PC-3 (cell line): ENCODE results near the gene FMNL3. TPM values are rescaled to one million over a fixed set of nuclear protein-coding genes. Genes with fewer than 3 reads are reported as not detected.
A peak's percentile ranks its signal among the peaks of the same experiment; 100 is the strongest.

Experiments used
- ATAC-seq: fragments of 200-7000 bp; cut with Tn5 transposase; 2 replicates; pipeline ENCODE4 v1.9.1; 2020; ENCODE audit warnings: mild to moderate bottlenecking, moderate library complexity
- BruUV-seq: library from RNA; stranded (reverse); fragments of 400-500 nt; replicated peaks from 2 replicates; lab custom pipeline; 2021; lab: Mats Ljungman, UMichigan
- CTCF ChIA-PET: fragments of 300-600 bp; sonication (Branson Sonifier 250); formaldehyde crosslinking; loops from one replicate; lab custom pipeline; 2022; ENCODE audit warnings: antibody characterized with exemption; lab: Charles Lee
- POLR2A ChIA-PET: fragments of 300-600 bp; sonication (Branson Sonifier 250); formaldehyde crosslinking; loops from one replicate; lab custom pipeline; 2022; ENCODE audit warnings: antibody characterized with exemption; ENCODE audit not compliant: unreplicated experiment; lab: Charles Lee
- DNase-seq: peaks from one replicate; pipeline ENCODE4 v3.0.0-alpha.2; 2015
- H2AFZ ChIP-seq: fragments of 300-600 bp; sonication (generic); 2 replicates; pipeline ENCODE4 v1.6.0; 2016; ENCODE audit warnings: antibody characterized with exemption, low read length
- H3F3A ChIP-seq: fragments of 300-600 bp; sonication (generic); one replicate; pipeline ENCODE4 v1.6.0; 2017; ENCODE audit warnings: antibody characterized with exemption, low read length, control low read depth, mild to moderate bottlenecking; ENCODE audit not compliant: unreplicated experiment
- H3K27ac ChIP-seq: fragments of 300-600 bp; sonication (generic); 2 replicates; pipeline ENCODE4 v1.5.1; 2016; ENCODE audit warnings: mild to moderate bottlenecking, low read length
- H3K27me3 ChIP-seq: fragments of 300-600 bp; sonication (generic); 2 replicates; pipeline ENCODE4 v1.6.1; 2016; ENCODE audit warnings: low read length, mixed read lengths
- H3K36me3 ChIP-seq: fragments of 300-600 bp; sonication (generic); 2 replicates; pipeline ENCODE4 v1.6.1; 2016; ENCODE audit warnings: low read depth, mixed run types, low read length, mixed read lengths
- H3K4me1 ChIP-seq: fragments of 300-600 bp; sonication (generic); 2 replicates; pipeline ENCODE4 v1.5.1; 2016; ENCODE audit warnings: low read length; ENCODE audit not compliant: insufficient read depth
- H3K4me2 ChIP-seq: fragments of 300-600 bp; sonication (generic); 2 replicates; pipeline ENCODE4 v1.6.0; 2016; ENCODE audit warnings: low read length
- H3K4me3 ChIP-seq: fragments of 300-600 bp; sonication (generic); 2 replicates; pipeline ENCODE4 v1.5.1; 2016; ENCODE audit warnings: mild to moderate bottlenecking, low read length, mixed read lengths
- H3K79me2 ChIP-seq: fragments of 300-600 bp; sonication (generic); 2 replicates; pipeline ENCODE4 v1.6.1; 2017; ENCODE audit warnings: low read length, mixed read lengths
- H3K9ac ChIP-seq: fragments of 300-600 bp; sonication (generic); 2 replicates; pipeline ENCODE4 v1.6.0; 2016; ENCODE audit warnings: mild to moderate bottlenecking, low read length
- H3K9me2 ChIP-seq: fragments of 300-600 bp; sonication (generic); replicated peaks from 2 replicates; pipeline ENCODE4 v1.6.1; 2016; ENCODE audit warnings: mixed run types, low read length, mixed read lengths
- H3K9me3 ChIP-seq: fragments of 300-600 bp; sonication (generic); 2 replicates; pipeline ENCODE4 v1.6.1; 2016; ENCODE audit warnings: low read length, mixed read lengths
- H4K20me1 ChIP-seq: fragments of 300-600 bp; sonication (generic); 2 replicates; pipeline ENCODE4 v1.6.1; 2016; ENCODE audit warnings: low read length, mixed read lengths
- EZH2 ChIP-seq: fragments of 300-600 bp; sonication (generic); IDR thresholded peaks from one replicate; pipeline ENCODE4 v1.6.1; 2017; ENCODE audit warnings: antibody characterized with exemption, mild to moderate bottlenecking, low read length; ENCODE audit not compliant: unreplicated experiment
- EZH2phosphoT487 ChIP-seq: fragments of 300-600 bp; sonication (generic); IDR thresholded peaks from 2 replicates; pipeline ENCODE4 v1.6.1; 2018; ENCODE audit warnings: mild to moderate bottlenecking, antibody characterized with exemption, low read length, borderline replicate concordance
- intact Hi-C: fragments of 100-400 bp; cut with micrococcal nuclease; formaldehyde crosslinking; loops from 2 replicates; pipeline ENCODE4 v1.9.0; 2023
- total RNA-seq: library from RNA; depleted of rRNA; stranded (reverse); fragments of >200 nt; gene quantifications from 2 replicates; pipeline ENCODE4 v1.2.3, GENCODE V29; 2014
- TF ChIP-seq, protein P1 (sequence below): fragments of 300-600 bp; sonication (generic); conservative IDR thresholded peaks from 2 replicates; pipeline ENCODE4 v1.5.1; 2017; ENCODE audit warnings: antibody characterized with exemption, low read depth, mild to moderate bottlenecking, low read length

The FMNL3 gene
- total RNA-seq, 1 experiment from 2014 or later: 6.2 TPM

DNA sequence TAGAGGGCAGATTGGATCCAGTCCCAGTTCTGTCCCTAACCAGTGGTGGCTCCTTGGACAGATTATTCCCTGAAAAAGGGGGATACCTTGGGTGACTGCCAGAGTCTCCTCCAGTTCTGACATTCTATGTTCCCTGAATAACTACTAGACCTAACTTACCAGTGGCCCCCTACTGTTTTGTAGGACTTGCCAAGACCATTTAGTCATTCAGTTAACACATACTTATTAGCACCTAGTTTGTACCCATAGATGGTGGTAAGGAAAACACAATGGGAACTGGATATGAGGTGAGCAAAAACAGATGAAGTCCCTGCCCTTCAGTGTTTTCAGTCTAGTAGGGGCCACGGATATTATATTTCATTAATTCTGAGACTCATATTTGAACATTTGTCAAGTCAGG lies 80.4 kb downstream of the FMNL3 start:
- POLR2A ChIA-PET: no interaction called here
- BruUV-seq: no TSS peak

DNA sequence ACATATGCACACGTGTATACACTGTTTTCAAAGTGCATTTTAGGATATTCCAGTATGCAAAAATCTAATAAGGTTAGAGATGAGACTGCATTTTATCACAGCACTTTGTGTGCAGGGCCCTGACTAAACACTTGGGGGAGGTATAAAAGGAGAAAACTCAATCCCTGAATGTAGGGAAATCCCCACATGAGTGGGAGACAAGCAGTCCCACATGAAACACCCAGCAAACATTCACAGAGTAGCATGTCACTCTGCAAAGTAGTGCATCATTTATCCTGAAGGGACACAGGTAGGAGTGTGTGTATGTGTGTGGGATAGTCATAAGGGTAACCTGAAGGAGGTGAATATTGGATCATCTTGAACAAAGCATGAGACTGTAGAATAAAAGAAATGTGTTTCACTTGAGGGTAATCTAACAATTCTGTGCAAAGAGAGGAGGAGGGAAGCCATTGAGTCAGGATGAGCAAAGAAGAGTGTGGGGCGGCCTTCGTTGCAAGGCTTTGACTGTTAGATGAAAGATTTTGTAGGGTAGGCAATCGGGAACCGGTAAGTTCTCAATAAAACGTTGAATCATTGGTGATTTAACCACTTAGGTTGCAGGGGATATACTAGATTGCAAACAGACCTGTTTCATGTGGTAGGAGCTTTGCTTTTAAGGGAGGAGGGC lies 80.9 kb downstream of the FMNL3 start:
- ChIA-PET CTCF (no interaction called here), POLR2A (no interaction called here)
- Histone ChIP-seq H2AFZ (no peak overlapping the region), H4K20me1 (no peaks in the 10 kb centered on the region), H3K4me3 (no peak overlapping the region), H3K4me1 (peaks cover 52% of the 10 kb centered on the region), H3K27ac (no peak overlapping the region), H3K79me2 (no peaks in the 10 kb centered on the region), H3K9me2 (no peaks in the 10 kb centered on the region), H3F3A (peaks cover 6% of the 10 kb centered on the region), H3K36me3 (no peaks in the 10 kb centered on the region), H3K27me3 (no peaks in the 10 kb centered on the region), H3K9ac (no peak overlapping the region), H3K4me2 (no peak overlapping the region), H3K9me3 (no peaks in the 10 kb centered on the region)
- intact Hi-C loops: no loop called here
- BruUV-seq: no TSS peak
- ATAC-seq: no peak
- DNase-seq: peak; percentile 11
- no peak for TF ChIP-seq EZH2
- TF ChIP-seq, protein P1, sequence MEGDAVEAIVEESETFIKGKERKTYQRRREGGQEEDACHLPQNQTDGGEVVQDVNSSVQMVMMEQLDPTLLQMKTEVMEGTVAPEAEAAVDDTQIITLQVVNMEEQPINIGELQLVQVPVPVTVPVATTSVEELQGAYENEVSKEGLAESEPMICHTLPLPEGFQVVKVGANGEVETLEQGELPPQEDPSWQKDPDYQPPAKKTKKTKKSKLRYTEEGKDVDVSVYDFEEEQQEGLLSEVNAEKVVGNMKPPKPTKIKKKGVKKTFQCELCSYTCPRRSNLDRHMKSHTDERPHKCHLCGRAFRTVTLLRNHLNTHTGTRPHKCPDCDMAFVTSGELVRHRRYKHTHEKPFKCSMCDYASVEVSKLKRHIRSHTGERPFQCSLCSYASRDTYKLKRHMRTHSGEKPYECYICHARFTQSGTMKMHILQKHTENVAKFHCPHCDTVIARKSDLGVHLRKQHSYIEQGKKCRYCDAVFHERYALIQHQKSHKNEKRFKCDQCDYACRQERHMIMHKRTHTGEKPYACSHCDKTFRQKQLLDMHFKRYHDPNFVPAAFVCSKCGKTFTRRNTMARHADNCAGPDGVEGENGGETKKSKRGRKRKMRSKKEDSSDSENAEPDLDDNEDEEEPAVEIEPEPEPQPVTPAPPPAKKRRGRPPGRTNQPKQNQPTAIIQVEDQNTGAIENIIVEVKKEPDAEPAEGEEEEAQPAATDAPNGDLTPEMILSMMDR: no peak
- no peak for TF ChIP-seq EZH2phosphoT487

More for the DNA sequence above, 80.4 kb downstream of the FMNL3 start:
- TF ChIP-seq EZH2phosphoT487 (no peak), EZH2 (no peak)
- TF ChIP-seq, protein P1: no peak
- Histone ChIP-seq H4K20me1 (no peaks in the 10 kb centered on the region), H3F3A (peaks cover 6% of the 10 kb centered on the region), H3K27ac (no peak overlapping the region), H3K79me2 (no peaks in the 10 kb centered on the region), H3K9me3 (no peaks in the 10 kb centered on the region), H3K9ac (no peak overlapping the region), H3K27me3 (no peaks in the 10 kb centered on the region), H3K4me3 (no peak overlapping the region), H3K9me2 (no peaks in the 10 kb centered on the region), H3K36me3 (no peaks in the 10 kb centered on the region), H3K4me2 (no peak overlapping the region), H3K4me1 (peaks cover 48% of the 10 kb centered on the region), H2AFZ (no peak overlapping the region)
- CTCF ChIA-PET: no interaction called here
- DNase-seq (no peak), ATAC-seq (no peak)
- intact Hi-C loops: no loop called here

DNA sequence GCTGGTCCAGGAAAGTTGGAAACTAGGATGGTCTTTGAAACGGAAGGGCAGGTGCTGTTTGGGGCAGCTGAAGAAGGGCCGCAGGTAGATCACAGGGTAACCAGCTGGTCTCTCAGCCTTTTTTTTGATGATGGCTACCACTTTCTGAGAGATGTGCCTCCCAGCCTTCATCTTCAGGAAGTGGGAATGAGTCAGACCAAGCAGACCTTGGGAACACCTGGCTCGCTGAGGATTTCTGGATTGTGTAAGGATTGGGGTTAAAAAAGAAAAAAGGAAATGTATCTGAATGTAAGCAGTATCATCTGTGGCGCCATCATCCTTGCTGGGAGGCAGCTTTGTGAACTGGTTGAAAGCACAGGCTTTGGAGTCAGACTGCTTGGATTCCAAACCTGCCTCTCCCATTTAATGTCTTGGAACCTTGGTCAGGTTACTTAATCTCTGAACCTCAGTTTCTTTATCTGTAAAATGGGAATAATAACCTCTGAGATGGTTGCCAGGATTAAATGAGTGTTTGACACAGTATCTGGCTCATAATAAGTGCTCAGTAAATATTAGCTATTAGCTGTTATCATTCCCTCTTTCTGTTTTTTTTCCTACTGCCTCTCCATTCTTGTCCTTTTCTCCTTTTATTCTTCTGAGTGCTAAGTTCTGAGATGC lies 82.2 kb downstream of the FMNL3 start:
- intact Hi-C loops: no loop called here
- peaks cover 6% of the 10 kb centered on the region for H3F3A ChIP-seq
- peak overlapping the region; percentile 9; the same call in 1 of the 2 replicates for H3K4me2 ChIP-seq
- CTCF ChIA-PET: no interaction called here
- H3K79me2 ChIP-seq: no peaks in the 10 kb centered on the region
- H2AFZ ChIP-seq: no peak overlapping the region
- peaks cover 52% of the 10 kb centered on the region for H3K4me1 ChIP-seq
- POLR2A ChIA-PET: no interaction called here
- no peaks in the 10 kb centered on the region for H3K9me2 ChIP-seq
- peak; percentile 5; the same call in 1 of the 2 replicates for ATAC-seq
- no peak overlapping the region for H3K4me3 ChIP-seq
- peak overlapping the region; percentile 35 for H3K27ac ChIP-seq
- no peaks in the 10 kb centered on the region for H4K20me1 ChIP-seq
- no peaks in the 10 kb centered on the region for H3K36me3 ChIP-seq
- no peak overlapping the region for H3K9ac ChIP-seq
- TF ChIP-seq EZH2phosphoT487 (no peak), EZH2 (no peak)
- TF ChIP-seq, protein P1: no peak
- peak; percentile 84 for DNase-seq
- no peaks in the 10 kb centered on the region for H3K9me3 ChIP-seq
- no peaks in the 10 kb centered on the region for H3K27me3 ChIP-seq
- no TSS peak for BruUV-seq
